Stimulated activated CD4-positive, alpha-beta T cell treated with anti-CD3 and anti-CD28 coated beads, Interleukin-2, amount 100 ng/mL, for 4 hours (primary cell): Measurements from ENCODE around the gene NYAP2.

Experiments
- DNase-seq: peaks from one replicate; pipeline ENCODE4 v3.0.0-alpha.2; 2020; ENCODE audit warnings: low read depth

NYAP2 gene

DNA sequence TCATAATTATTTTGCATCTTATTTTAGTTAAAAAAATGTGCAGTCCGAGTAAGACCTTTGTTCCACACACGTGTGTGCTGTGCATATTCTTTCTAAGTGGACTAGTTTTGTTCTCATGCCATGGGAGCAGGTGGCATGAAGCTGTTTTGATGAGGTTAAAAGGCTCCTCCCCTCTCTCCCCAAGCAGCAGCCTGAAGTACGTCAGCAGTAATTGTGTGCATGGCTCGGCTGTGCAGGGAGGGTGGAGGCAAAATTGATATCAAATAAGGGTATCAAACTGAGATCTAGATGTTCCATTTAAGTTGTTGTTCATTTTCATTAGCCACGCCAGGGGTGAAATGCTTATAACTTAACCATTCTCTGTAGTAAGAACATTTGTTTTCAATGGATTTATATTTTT is at the start of gene NYAP2:
TSS of gene NYAP2 (plus strand) at position 207 of the 400 bp plus-strand sequence. CDS start 9,171 bp downstream, outside the sequence.
- DNase-seq, result no peak

DNA sequence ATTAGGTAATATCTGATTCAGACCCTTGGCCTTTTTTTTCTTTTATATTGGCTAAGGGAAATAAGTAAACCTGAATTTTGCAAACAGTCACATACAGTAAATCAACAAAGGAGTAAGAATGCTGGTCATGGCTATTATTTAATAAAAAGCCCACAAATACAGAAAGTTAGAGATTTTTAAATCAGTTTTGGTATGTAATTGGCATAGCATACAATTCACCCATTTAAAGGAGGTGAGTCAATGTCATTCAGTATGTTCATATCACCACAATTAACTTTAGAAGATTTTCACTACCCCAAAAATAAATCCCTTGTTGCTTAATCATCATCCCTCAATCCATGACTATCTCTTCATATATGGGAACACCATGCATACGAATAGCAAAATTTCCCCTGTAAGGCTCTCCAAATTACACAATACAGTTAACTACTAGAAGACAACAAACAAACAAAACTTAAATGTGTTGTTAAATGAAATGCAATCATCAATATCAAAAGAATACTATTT is 45.9 kb upstream of the NYAP2 start:
- DNase-seq, result no peak

DNA sequence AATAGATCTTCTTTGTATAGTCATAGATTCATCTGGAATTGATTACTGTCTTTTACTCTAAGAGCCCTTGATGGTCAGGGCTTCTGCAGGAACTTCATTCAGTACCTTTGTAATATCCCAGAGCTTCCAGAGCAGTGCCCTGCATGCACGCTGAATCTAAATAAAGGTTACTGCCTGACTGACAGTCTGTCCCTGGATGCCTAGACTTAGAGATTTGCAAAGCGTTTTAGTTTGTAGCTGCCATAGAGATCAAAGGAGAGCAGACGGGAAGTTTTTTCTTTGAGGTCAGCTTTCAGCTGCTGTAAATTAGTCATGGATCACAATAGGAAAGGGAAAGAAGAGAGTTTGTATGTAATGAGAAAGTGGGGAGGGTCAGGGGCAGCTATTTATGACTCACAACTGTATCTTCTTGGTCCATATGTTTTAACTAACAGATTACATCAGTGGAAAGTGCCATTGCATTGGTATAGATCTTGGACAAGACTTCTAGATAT is 45.2 kb upstream of the NYAP2 start:
- no peak for DNase-seq

DNA sequence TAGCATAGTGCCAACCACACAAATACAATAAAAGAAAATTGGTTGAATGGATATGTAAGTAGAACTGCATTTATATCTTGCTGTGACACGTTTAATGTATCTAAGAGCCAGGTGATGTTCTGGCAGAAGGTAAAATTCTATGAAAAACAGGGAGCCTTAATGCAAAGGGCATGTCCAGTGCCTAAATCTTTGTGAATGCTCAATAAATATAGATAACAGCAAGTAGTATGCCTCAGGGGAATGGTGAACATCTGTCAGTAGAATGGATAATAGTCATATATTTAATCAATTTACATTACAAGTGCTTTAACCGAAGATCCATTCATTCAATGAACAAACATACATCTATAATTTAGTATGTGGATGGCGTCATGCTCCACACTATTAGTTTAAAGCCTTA is 43.7 kb upstream of the NYAP2 start:
- no peak for DNase-seq

DNA sequence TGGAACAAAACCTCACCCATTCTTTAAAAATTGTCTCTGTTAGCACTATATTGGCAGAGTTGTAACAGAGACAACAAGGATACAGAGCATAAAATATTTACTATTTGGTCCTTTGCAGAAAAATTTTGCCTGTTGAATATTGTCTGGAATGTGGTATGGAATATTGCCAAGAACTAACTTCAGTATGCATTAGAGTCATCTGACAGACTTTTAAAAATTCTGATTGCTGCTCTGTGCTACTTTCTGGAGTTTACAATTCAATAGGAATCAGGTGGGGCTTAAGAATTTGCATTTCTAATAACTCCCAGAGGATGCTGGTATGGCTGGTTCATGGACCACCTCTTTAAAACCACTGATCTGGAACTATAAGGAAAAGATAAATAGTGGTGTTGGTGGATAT is 32.8 kb upstream of the NYAP2 start:
- no peak for DNase-seq

DNA sequence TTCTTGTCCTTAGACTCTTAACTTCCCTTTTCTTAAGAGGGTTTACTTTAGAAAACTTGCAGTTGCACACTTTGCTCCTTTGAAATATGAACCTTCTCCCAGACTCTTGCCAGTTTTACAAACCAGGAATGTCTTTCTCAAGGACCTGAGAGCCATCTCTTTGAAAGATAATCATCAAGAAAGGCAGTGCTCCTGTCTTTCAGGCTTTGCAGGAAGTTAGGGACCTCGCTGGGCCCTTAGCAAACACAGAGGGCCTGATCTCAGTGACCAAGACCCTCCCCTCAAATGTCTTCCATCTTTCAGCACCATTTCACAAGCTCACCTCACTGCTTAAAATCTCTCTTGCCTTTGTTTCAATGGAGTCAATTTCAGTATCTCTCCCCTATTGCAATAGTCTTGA is 32.0 kb upstream of the NYAP2 start:
- no peak for DNase-seq

DNA sequence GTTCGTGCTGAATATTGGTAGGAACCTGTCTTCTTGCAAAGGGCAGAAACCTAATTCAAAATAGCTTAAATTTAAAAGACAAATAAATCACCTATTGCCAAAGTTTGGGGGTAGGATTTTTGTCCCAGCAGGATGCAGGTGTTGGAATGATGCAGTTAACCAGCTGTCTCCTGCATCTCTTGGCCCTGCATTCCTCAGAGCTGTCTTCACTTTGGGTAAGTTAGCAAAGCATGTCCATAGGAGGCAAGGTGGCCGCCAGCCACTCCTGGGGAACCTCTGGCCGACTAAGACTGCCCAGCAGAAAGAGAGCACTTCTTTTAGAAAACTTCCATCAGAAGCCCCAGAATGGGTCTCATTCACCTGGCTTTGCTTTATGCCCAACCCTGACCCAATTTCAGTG is 20.5 kb upstream of the NYAP2 start:
- no peak for DNase-seq

DNA sequence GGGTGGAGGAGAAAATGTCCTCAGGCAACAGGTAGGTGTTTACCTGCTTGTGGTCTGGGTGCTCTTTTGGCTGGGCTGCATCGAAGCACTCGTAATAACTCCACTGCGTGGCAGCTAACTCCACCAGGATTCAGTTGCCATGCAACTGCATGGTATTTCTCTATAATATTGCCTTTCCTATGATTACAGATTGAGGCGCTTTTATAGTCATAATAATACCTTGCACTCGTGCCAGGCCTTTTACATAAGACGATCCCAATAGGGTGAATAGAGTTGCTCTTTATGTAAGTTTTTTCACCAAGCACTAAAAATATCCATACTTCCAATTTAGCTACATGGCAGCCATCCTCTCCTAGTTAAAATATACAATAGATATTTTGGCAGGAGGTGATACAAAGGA is 19.7 kb upstream of the NYAP2 start:
- DNase-seq, result no peak

DNA sequence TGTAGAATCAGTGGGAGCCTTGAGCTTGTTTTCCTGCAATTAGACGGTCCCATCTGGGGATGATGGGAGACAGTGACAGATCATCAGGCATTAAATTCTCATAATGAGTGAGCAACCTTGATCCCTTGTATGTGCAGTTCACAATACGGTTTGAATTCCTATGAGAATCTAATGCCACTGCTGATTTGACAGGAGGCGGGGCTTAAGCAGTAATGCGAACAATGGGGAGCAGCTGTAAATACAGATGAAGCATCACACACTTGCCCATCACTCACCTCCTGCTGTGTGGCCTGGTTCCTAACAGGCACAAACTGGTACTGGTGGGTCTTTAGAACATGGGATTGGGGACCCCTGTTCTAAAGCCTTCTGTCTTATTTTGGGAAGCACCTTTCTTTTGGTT is 17.9 kb upstream of the NYAP2 start:
- DNase-seq, result no peak

DNA sequence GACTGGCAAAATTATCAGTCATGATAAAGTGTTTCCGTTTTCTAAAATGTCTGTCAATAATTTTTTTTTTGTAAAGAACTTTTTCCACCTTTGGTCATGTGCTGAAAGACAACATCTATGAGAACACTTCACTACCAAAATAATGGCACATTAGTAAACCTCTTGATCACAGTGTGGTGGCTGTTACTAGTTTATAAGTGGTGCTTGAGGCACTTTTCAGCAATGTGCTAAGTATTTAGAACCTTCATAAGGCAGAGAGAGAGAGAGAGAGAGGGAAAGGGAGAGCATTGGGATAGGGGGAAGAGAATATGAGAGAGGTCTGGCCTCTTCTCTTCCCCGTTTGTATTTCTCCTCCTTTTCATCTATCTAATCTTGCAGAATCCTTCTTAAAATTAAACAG is 1.1 kb upstream of the NYAP2 start:
- DNase-seq, result no peak

DNA sequence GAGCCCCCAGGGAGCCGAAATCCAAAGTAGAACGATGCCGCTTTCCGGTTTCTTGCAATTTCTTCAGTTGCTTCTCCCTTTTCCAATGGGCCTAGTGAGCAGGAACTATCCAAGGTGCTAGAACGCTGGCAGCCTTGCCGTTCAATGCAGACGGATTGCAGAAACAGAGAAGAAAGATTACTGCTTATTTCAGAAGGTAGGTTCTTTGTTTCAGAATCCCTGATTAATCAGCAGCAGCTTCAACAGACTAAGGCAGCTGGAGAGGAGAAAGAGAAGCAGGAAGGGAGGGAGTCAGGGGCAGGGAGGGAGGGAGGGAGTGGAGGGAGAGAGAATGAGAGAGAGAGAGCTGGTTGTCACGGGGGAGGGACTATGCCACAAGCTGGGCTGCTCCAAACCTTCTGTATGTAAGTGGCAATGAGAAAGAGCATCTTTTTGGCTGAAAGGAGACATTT is 576 bp downstream of the NYAP2 start:
- no peak for DNase-seq

DNA sequence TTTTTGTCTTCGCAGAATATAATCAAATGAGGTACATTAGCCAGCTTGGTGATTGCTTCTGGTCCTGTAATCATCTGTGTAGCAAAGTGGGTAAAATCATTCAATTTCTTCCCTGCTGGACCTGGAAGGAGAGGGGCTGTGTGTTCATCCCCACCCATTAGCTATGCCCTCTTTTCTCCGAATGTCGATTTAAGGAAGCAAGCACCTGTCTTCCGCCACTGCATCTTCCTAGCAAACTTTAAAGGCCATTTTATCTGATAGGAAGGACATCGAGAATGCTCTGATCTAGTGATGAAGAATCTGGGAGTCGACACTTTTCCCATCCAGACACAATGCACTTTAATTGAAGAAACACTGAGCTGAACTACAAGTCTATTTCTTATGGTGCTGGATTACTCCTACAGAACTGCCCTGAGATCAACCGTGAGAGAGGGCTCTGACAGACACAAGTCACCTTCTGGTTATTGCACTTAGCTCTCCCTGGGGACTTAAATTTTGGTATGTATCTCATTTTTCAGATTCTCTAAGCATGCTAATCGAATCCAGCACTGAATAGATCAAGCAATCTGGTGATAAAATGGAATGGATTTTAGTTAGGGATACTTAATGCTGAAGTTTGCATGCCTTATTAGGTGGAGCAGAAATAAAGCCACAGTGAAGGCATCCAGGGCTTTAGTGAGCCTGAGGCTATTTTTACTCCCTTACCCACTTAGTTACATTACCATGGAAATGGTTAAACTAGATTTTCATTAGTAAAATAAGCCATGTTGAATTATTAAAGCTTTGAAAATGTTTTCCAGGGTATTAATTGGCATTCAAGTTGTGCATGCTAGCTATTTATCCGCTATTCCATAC is 1.3 kb downstream of the NYAP2 start:
- no peak for DNase-seq

DNA sequence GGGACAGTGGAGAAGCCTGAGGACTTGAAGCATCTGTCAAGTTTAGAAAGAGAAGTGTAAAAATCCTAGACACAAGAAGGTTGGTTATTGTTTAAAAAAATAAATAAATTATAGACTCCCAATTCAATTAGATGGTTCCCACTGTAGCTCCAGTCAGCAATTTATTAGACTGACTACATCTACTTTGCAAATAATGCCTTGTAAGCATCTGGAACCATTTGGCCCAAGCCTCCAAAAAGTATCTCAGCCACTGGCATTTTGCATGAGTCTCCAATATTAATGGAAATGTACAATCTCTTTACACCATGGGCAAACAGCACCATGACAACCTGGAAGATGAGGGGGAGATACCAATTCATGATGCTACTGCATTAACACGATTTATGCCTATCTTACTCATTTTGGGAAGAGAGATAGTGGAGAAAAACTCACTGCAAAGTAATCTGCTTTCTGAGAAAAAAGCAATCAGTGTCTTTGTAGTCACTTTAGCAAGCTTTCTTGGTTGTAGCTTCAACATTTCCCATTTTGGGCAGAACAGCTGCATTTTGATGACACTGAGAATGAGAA is 2.8 kb downstream of the NYAP2 start:
- no peak for DNase-seq

DNA sequence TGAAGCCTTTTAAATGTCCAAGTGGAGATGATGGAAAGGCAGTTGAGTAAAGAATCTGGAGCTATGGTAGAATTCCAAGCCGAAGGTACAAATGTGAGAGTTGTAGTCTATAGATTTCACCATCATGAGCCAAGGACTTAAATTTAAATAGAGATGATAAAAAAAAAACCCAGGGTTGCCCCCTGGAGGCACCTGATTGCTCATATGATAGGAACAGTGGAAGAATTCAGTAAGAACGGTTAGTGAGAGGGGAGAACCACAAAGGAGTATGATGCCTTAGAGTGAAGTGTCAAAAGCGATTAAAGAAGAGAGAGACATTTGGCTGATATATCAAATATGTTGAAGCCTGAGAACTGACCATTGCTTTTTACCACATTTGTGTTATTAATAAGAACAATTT is 11.9 kb downstream of the NYAP2 start:
- DNase-seq, result no peak

DNA sequence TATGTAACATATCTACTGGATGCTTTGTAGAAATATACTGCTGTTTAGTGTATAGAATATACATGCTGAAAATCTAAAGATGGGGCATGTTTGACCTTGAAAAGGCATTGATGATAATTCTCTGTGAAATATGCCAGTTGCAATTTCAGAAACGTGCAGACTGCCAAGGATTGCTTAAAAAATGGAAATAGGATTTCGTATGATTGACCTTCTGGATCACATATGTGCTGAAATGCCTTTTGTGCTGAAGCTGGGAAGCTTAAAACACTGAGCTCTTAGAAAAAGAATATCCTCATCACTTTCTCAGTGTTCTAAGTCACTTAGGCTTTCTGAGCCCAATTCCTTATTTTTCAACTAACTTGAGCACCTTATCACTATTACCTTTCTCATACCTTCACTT is 14.3 kb downstream of the NYAP2 start:
- DNase-seq, result no peak

DNA sequence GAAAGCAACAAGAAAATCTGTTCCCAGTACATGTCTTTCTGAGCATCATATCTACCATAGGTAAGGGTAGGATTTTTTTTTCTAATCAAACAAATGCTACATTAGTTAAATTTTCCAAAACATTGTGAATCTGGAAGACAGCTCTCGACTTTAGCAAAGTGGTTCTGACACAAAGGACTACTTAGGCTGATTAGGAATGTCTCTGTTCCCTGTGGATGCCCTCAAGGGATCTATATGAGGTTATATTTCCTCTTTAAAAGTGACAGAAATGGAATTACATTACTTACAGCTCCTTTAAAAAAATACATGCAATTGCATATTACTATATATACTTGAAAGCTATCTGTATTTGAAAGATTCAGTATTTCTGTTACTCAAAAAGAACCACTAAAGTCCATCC is 15.4 kb downstream of the NYAP2 start:
- no peak for DNase-seq

DNA sequence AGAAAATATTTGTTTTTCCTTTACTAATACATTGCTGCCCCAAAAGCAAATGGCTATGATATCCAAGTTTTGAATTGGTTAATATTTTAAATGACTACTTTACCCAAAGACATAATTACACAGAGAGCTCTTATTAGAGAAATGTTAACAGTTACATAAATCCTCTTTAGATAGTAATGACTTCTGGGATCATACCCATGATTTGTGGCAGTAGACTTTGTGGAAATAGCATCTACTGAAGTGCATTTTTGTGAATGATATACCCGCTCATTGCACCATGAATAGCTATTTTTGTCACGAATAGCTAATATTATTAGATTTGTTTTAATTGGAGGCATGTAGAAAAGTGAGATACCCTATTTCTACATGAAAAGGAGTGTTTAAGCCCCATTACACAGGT is 15.8 kb downstream of the NYAP2 start:
- DNase-seq, result no peak

DNA sequence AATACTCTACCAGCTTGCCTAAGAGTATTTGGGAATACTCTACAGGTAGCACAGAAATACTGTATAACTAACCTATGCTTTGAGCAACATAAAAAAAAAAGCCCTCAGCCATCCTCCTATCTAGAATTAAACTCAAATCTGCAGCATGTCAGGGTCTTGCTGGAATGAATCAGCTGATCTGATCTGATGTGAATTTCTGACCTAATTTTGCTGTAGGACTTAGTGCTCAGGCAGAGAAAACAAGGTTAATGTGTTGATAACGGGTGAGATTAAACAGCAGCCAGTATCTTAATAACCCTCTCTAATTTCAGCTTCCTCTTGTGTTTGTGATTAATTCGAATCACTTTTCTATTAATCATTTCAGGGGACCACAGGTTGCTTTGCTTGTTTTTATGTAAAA is 16.3 kb downstream of the NYAP2 start:
- DNase-seq, result no peak

DNA sequence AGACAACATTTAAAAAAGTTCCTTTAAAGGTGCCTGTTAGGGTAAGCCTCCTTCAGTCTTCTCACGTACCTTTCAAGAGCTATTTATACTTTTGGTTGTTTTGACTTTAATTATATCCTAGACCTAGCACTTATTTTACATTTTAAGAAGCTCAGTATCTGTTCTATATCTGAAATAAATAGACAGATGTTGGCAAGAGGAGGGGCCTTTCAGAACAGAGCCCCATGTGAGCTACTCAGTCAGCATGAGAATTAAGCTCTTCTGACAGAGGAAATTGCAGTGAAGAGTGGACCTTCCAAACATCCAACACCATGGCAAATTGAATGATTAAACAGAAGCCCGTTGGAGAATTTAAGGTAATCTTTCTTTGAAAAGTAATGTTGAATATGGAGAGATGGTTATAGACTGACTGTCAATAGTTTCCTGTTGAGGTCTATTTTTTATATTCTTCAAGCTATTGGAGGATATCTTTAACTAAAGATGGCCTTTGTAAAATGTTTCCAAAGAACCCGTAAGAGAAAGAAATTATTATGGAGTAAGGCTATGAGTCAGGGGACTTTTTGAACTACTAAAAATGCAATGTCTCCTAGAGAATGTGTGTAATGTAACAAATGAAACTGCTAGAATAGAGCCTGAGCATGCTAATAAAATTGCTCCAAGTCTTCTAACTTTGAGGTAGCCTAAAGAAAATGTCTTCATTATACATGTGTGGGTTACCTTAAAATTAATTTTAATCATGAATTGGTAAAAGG is 17.3 kb downstream of the NYAP2 start:
- no peak for DNase-seq

DNA sequence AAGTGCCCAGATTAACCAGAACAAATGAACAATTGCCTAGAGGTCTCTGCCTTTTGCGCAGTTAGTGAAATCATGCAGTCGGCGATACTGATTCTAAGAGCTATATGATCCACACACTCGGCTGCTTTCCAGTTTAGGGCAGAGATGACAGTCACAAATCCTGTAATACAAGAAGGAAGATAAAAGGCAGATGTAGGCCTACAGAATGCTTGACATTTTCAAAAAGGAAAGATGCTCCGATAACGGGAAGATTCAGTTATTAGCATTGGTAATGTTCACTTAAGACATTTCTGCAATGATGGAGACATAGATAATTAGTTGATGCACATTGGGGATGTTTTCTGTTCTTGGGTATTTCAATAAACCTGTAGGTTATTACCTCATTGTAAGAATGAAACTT is 19.5 kb downstream of the NYAP2 start:
- DNase-seq, result no peak

DNA sequence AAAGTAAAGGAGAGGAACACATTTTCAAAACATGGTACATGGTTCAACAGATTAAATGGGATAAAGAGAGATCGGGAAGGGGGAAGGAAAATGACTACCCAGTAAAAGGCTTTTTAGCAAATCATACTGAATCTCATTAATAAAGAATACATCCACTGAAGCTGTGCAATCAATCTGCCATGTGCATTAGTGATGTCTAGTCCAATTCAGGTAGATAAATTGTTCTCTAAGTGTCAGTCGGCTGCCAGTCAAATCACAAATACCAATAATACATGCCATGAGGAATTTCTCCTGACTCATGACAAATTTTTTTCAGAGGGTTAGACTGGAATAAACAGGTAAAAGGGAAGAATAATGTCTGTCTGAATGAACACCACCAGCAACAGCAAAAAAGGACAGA is 22.6 kb downstream of the NYAP2 start:
- no peak for DNase-seq

DNA sequence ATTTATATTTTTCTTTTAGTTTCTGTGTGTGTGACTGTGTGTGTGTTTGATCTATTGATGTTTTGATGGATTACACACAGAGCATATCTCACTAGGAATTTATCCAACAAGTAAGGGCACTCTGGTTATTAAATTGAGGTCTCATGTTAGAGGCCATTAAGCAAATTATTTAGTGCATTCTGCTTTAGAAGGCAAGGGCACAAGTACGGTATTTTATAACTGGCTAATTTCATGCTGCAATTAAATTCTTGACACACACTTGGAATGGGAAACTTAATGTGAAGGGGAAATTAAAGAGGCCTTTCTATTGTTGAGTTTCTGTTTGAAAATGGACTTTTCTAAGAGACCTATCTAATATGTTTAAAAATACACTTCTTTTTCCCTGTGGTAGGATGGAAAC is 25.8 kb downstream of the NYAP2 start:
- no peak for DNase-seq

DNA sequence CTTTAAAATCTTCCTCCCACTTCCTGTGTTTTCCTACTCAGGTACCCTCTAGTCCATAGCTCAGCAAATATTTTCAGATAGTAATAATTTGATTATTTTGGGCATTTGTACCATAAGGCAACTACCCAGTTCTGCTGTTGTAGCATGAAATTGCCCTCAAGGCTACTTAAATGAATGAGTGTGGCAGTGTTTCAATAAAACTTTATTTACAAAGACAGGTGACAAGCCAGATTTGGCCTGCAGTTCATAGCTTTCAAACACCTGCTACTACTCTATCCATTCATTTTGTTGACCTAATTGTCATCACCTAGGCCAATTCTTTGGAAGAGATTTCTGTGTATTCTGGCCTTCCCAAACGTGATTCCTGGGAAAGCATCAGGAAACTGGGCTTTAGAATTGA is 28.9 kb downstream of the NYAP2 start:
- no peak for DNase-seq
